Skin of body (tissue), 2 donors: ENCODE data around the gene GRIN1. TPM values are rescaled to one million over a fixed set of nuclear protein-coding genes. Genes with fewer than 3 reads are reported as not detected.

Source experiments
- DNase-seq: peaks from one replicate; lab custom pipeline; 2025; lab: John Stamatoyannopoulos, UW
- total RNA-seq: library from RNA; depleted of rRNA; stranded (reverse); fragments of >200 nt; gene quantifications from one replicate; pipeline ENCODE4 v1.2.3, GENCODE V29; 2014

The GRIN1 gene
- total RNA-seq, 1 donor from 2014 or later, result 0.89 TPM

- DNase-seq, result no peak
Observed at GRCh38 chr9:137191691-137192447, 52.9 kb downstream of the GRIN1 start.

- DNase-seq, result no peak
Observed at GRCh38 chr9:137192448-137192780, 53.5 kb downstream of the GRIN1 start.

- DNase-seq, result no peak
Observed at GRCh38 chr9:137192859-137193258, 53.9 kb downstream of the GRIN1 start.

GRCh38 chr9:137193771-137194170 lies 54.8 kb downstream of the GRIN1 start:
- DNase-seq, result no peak

- DNase-seq, result no peak
Observed at GRCh38 chr9:137194388-137194787, 55.4 kb downstream of the GRIN1 start.

- no peak for DNase-seq
Observed at GRCh38 chr9:137194909-137195308, 56.0 kb downstream of the GRIN1 start.

GRCh38 chr9:137195525-137196220 lies 56.7 kb downstream of the GRIN1 start:
- no peak for DNase-seq

- DNase-seq, result no peak
Observed at GRCh38 chr9:137198051-137198901, 59.3 kb downstream of the GRIN1 start.

- no peak for DNase-seq
Observed at GRCh38 chr9:137198902-137199283, 59.9 kb downstream of the GRIN1 start.

GRCh38 chr9:137199411-137200121 lies 60.6 kb downstream of the GRIN1 start:
- DNase-seq, result no peak

GRCh38 chr9:137200311-137201204 lies 61.6 kb downstream of the GRIN1 start, which contains the start of gene TPRN:
Gene TPRN, minus strand, starts transcription at chr9:137200741. Its CDS starts 30 bp downstream, at chr9:137200711.
- DNase-seq, result peak; percentile 95

GRCh38 chr9:137201205-137201868 lies 62.4 kb downstream of the GRIN1 start:
- DNase-seq, result no peak

GRCh38 chr9:137202966-137203365 lies 64.0 kb downstream of the GRIN1 start:
- DNase-seq, result no peak

GRCh38 chr9:137204731-137205125 lies 65.8 kb downstream of the GRIN1 start:
- no peak for DNase-seq

GRCh38 chr9:137205126-137206069 lies 66.4 kb downstream of the GRIN1 start, which contains the start of the genes NDOR1 and TMEM203:
Gene NDOR1, plus strand, starts transcription at chr9:137205700. Its CDS starts 78 bp downstream, at chr9:137205778.
Gene TMEM203, minus strand, starts transcription at chr9:137205648. Its CDS starts 234 bp downstream, at chr9:137205414.
- DNase-seq, result peak; percentile 53

- DNase-seq, result no peak
Observed at GRCh38 chr9:137206602-137207001, 67.6 kb downstream of the GRIN1 start.

GRCh38 chr9:137211532-137211931 lies 72.6 kb downstream of the GRIN1 start:
- DNase-seq, result no peak

GRCh38 chr9:137212520-137212919 lies 73.6 kb downstream of the GRIN1 start:
- no peak for DNase-seq
